HG03520 (cell line): ENCODE data around the gene RCC2.

ENCODE experiments used
- ATAC-seq: cut with Tn5 transposase; IDR thresholded peaks from one replicate; pipeline ENCODE4 v1.9.1; 2021; ENCODE audit warnings: mild to moderate bottlenecking, moderate library complexity; ENCODE audit not compliant: unreplicated experiment

The RCC2 gene

GRCh38 chr1:17381161-17381560, 58.3 kb downstream of the RCC2 start:
- no peak for ATAC-seq

DNA sequence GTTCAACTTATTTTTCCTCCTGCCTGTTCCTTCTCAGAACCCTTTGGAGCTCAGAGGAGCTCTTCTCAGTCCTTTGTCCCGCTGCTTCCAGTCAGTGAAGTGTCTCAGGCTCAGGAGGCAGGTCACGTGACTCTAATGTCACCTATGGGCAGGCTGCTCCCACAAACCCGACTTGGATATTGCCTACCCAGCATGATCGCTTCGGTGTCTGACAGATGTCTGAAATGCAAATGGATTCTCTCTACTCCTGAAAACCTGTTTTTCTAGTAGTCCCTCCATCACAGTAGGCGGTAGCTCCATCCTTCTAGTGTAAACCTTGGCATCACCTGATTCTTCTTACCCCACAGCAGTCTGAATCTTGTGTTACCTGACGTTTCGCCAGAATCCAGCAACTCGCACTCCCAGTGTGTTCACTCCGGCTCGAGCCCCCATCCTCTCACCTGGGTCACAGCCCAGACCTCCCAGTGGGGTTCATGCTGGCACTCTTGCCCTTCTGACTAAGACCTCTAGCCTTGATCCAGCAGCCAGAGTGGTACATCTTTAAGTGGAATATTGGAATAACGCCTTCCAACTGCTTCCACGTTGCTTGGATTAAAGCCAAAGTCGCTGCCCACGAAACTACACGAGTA, 62.0 kb downstream of the RCC2 start:
- ATAC-seq, result no peak

GRCh38 chr1:17375651-17376050, 63.8 kb downstream of the RCC2 start:
- no peak for ATAC-seq

- ATAC-seq, result no peak
These were observed 66.5 kb downstream of the RCC2 start for GRCh38 chr1:17372955-17373354.

DNA sequence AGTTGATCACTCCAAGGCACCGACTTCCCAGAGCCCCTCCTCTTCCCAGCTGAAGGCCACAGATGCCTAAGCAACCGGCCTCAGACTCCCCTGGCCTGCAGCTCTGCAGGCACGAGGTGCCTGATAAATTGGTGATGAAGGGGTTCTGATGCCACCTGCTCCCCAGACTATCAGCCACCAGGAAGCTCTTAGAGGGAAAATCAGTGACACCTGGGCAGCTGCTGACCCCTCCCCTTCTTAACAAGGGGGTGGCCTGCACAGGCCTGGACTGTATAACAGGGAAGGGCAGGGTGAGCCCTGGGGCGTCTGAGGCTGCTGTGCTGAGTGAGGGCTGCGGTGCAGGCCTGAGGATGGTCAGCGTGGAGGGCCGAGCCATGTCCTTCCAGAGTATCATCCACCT, 67.6 kb downstream of the RCC2 start, which contains the start of gene PADI6:
TSS of gene PADI6 (plus strand) at position 301 of the 400 bp plus-strand sequence. CDS start at position 351, 50 bp downstream.
- ATAC-seq, result no peak

GRCh38 chr1:17370618-17371017, 68.9 kb downstream of the RCC2 start:
- ATAC-seq, result no peak

DNA sequence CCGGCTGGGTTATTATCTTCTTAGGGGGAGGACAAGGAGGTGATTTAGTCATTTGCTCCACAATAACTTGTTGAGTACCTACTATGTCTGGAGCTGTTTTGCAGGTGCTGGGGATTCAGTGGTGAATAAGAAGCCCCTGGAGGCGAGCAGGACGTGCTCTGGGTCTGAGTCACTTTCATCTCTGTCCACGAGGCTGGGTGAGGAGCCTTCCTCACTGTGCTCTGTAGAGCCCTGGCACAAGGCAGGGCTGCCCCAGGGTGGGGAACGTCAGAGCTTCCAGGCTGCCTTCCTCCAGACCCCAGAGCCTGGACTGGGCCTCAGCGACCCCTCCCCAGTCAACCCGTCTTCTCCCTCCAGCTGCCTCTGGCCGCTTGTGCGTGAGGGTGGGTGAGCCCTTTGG, 70.0 kb downstream of the RCC2 start:
- ATAC-seq, result no peak

- no peak for ATAC-seq
These were observed 74.2 kb downstream of the RCC2 start for GRCh38 chr1:17365293-17365692.

DNA sequence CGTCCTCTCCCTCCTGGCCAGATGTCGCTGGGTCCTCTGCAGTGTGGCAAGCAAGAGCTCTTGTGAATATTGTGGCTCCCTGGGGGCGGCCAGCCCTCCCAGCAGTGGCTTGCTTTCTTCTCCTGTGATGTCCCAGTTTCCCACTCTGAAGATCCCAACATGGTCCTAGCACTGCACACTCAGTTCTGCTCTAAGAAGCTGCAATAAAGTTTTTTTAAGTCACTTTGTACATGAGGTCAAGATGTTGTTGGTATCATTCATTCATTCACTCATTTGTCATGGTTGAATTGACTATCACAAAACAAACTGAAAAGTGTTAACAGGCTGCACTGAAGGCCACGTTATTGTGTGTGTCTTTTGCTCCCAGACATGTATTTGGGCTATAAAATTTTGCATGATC, 75.7 kb downstream of the RCC2 start:
- ATAC-seq, result no peak

GRCh38 chr1:17363351-17363750, 76.1 kb downstream of the RCC2 start:
- ATAC-seq, result no peak

DNA sequence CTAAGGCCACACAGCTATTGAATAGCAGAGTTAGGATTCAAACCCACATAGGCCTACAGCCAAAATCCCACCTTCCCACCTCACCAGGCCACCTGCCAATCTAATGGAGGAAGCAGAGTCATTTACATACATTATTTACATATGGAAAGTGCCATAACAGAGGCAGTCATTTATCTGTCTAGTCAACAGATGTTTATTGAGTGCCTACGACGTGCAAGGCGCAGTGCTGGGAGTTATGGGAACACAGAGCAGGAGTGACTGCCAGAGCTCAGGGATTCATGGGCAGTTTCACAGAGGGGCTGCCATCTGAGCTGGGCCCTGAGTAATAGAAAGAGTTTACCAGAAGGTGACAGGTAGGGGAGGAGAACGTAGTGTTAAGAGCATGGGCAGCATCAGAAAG, 77.8 kb downstream of the RCC2 start:
- ATAC-seq, result no peak

DNA sequence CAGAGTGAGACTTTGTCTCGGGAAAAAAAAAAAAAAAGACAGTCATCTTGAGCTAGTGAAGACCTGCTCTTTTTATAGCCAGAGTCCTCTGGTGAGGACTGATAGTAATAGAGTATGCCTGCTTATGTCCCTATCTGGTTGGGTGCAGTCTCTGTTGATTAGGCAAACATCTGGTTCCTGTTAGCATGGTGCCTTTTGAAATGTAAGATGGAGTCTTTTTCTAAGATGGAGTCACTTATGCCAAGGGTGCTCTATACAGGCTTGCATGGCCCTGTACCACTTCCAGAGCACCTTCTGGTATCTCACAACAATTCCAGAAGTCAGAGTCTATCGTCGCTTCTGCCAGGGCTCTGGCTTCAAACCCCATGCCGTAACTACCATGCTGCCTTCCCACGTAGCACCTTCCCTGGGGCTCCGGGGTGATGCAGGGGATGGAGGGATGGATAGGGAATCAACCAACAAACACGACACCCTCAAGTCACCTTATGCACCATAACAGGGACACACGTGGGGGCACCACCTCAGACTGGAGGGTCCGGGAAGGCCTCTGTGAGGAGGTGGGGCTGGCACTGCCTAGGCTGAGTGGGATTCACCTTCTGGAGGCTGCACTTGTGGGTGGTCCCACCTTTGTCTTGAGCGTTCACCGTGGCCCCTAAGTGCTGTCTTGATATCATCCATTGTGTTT, 79.1 kb downstream of the RCC2 start:
- ATAC-seq, result no peak

GRCh38 chr1:17359808-17360207, 79.7 kb downstream of the RCC2 start:
- ATAC-seq, result no peak

DNA sequence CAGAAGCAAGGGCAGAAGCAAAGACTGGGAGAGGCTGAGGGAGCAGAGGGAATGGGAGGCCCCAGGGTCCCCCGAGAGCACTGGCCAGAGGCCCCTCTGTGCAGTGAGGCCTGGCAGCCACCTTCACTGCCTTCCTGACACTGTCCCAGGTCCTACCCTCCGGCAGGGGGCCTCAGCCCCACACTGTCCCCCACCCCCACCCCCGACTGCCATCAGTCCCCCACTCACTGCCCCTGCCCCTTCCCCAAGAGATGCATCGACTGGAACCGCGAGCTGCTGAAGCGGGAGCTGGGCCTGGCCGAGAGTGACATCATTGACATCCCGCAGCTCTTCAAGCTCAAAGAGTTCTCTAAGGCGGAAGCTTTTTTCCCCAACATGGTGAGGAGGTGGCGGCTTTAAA, 80.4 kb downstream of the RCC2 start:
- ATAC-seq, result no peak

DNA sequence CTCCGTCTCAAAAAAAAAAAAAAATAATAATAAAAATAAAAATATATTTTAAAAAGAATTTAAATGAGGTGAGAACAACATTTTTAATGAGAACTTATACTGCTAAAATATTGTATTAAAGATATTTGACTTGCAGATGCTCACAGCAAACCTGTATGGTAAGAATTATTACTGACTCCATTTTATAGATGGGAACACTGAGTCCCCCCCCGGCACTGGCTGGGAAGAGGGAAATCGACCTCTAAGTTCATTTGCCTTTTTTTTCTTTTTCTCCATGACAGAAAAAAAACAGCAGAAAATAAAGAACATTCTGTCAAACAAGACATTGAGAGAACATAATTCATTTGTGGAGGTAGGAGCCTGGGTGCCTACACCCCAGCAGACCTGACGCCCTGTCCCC, 80.9 kb downstream of the RCC2 start:
- ATAC-seq, result no peak
